GM19397 (cell line): Measurements from ENCODE around the gene CDHR1.
"Not testable (repeated sequence)": the region's sequence is repeated elsewhere in the genome, so short reads cannot be mapped to it uniquely, and the experiment has no call there.

Experiments used
- ATAC-seq: cut with Tn5 transposase; IDR thresholded peaks from one replicate; pipeline ENCODE4 v1.9.1; 2021; ENCODE audit warnings: mild to moderate bottlenecking, moderate library complexity; ENCODE audit not compliant: unreplicated experiment

Gene CDHR1

DNA sequence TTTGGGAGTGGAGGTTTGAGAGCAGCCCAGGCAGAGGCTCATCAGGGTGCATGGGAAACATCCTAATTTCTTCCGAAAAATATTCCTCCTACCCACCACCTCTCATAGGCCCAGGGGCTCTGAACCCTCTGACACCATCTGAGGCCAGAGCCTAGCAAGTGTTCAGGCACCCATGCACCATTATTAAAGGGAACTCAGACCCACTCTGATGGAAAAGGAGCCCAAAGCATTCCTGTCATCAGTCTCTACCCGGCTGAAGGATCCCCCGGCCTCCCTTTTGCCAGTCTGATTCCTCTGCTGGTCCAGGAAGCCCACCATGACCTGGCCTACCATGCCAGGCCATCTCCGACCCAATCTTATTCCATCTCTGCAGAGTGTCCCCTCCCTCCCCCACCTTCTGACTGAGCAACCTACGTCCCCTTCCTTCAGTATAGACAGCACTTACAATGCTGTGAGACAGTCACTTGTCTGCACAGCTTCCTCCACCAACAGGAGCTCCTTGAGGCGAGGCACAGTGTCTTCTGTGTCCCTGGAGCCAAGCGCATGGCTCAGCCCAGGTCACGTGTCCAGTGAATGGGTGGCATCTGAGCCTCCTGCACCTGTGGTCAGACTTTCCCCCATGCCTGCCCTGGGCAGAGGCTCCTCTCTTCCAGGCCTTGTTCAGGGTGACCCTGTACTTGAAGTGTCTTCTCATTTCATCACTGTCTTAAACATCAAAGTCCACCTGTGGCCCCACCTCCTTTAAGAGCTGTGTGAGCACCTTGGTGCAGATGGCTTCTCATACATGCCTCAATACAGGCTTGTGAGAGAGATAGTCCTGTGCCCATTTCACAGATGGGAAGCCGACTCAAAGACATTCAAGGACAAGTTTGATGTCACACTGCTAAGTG lies 21.6 kb upstream of the CDHR1 start:
- ATAC-seq = peak; percentile 50

DNA sequence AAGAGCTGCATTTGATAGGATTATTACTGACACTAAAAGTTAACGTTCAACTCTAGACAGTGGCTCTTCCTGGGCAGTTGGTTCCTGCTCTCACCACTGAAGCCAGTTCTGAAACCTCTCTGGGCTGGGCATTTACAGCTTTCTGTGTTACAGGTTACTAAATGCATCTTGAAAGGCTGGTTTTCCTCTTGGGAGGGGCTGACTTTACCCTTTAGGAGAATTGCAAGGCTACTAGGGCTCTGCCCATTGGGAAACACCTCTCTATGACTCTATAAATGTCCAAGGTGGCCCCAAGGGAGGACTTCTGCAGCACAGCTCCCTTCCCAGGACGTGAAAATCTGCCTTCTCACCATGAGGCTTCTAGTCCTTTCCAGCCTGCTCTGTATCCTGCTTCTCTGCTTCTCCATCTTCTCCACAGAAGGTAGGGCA lies 20.8 kb upstream of the CDHR1 start, which contains the start of gene GPR15LG:
Gene GPR15LG (plus strand): TSS at position 301 of the 429 bp plus-strand sequence. CDS start 51 bp downstream, at position 352.
- no peak for ATAC-seq

DNA sequence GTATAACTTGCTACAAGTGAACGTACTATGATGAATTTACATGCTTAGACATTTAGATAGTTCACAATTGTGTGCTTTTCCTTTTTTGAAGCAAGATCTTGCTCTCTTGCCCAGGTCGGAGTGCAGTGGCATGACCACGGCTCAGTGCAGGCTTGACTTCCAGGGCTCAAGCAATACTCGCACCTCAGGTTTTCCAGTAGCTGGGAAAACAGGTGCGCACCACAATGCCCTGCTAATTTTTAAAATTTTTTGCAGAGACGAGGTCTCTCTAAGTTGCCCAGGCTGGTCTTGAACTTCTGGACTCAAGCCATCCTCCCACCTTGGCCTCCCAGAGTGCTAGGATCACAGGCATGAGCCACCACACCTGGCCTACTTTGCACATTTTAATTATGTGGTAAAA lies 18.9 kb upstream of the CDHR1 start:
- ATAC-seq = no peak

DNA sequence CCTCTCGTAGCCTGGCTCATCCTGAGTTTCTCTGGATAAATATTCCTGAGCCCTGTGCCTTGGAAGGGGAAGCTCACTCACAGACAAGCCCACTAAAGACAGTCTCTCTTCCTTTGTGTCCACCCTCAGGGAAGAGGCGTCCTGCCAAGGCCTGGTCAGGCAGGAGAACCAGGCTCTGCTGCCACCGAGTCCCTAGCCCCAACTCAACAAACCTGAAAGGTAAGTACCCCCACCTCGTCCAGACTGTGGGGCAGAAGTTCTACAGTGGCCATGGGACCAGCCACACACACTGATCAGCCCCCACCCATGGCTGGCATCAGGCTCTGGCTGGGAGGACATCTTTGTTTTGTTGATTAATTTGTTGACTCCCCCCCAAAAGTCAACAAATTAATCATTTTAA lies 18.0 kb upstream of the CDHR1 start:
- no peak for ATAC-seq

DNA sequence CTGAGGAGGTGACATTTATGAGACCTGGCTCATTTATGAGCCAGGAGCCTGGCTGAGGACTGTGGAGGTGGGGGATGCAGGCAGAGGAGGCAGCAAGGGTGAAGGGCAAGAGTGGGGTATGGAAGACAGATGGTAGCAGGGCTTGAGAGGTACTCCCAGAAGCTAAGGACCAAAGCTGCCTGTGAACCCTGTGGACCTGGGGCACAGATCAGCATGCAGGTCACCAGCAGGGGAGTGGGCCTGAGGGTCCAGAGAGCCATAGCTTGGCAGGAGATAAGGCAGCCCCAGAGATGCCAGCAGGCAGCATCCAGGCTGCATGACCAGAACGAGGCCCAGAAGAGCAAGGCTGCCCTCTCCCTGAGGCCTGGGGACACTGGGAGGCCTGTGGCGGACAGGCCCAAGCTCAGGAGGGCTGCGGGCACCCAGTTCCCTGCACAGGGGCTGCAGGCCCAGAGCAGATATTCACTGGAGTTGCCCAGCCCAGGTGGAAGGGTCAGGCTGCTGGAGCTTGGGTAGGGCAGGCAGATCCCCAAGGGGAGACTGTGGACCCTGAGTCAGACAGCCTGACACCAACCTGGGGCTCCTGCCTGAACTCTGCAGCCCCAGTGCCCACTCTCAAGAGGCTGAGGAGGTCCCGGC lies 17.4 kb upstream of the CDHR1 start:
- no peak for ATAC-seq

DNA sequence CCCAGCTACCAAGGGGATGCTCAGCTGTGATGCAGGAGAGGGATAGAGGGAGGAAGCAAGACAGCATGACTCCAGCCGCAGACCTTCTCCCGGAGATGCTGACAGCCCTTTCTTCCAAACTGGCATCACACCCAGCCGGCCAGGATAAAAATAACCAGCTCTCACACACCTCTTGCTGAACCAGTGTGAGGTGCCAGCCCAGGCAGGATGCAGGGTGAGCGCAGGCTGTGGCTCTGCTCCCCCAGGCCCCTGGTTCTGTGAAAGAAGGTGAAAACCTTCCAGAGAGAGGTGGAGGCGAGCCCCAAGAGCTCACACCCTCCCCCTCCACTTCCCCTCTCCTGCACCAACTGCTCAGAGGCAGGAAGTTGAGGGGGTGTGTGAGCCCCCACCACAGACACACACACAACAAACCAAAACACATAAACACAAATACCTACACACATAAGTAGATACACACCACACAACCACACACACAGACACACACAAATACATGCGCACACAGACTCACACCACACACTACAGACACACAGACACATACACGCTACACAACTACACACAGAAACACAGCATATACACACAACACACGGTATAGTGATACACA lies 16.7 kb upstream of the CDHR1 start:
- ATAC-seq = peak; percentile 35

DNA sequence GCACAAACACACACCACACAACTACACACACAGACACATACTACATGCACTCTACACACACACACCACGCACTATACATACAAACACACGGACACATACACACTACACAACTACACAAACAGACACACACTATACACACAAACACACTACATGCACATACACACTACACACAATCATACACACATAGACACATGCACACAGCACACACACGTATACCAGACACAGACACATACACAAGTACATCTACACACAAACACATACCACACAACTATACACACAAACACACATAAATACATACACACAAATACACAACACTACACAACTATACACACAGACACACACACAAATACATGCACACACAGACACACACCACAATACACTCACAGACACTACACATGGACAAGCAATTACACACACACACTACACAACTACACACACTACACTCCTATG lies 16.2 kb upstream of the CDHR1 start:
- ATAC-seq = no peak

DNA sequence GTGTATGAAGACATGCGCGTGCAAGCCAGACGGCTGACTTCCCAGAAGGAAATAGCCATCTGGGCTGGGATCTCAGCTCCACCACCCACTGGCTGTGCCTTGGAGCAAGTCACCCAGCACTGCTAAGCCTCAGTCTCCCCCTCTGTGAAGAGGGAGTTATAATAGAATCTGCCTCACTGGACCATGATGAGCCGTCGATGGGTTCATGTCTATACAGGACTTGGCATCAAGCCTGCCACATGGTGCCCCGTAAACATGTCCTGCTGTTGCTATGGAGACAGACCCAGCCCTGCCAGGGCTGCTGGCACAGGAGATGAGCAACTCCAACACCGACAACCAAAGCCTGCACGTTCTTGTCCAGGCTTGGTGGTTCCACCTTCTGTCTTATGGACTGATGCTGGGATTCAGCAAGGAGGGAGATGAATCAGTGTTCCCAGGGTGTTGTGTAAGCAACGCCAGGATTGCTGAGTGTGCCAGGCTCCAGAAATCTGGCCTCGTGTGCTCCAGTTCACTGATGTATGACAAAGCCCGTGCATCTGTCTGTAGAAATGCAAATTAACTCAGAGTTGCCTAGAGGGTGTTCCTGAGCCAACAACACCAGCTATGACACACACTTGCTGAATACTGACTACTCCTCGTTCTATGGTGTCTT lies 15.2 kb upstream of the CDHR1 start:
- peak; percentile 87 for ATAC-seq

DNA sequence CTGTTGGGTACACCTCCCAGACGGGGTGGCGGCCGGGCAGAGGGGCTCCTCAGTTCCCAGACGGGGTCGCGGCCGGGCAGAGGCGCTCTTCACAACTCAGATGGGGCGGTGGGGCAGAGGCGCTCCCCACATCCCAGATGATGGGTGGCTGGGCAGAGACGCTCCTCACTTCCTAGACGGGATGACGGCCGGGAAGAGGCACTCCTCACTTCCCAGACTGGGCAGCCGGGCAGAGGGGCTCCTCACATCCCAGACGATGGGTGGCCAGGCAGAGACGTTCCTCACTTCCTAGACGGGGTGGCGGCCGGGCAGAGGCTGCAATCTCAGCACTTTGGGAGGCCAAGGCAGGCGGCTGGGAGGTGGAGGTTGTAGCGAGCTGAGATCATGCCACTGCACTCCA lies 14.0 kb upstream of the CDHR1 start:
- ATAC-seq = not testable (repeated sequence)

DNA sequence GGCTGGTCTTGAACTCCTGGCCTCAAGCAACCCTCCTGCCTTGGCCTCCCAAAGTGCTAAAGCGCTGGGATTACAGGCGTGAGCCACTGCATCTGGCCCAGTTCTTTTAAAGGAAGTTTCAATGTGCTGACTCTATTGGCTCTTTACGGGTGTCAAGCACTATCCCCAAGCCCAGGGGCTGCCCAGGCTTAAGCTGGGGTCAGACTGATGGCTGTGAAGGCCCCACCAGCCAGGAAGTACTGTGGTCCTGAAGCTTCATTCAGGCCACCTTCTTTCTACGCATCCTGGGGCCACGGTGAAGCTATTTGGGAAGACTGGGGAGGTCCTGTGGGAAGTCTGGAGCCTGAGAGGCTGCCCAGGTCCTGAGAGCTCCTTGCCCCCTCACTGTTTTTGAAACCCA lies 12.7 kb upstream of the CDHR1 start:
- no peak for ATAC-seq

DNA sequence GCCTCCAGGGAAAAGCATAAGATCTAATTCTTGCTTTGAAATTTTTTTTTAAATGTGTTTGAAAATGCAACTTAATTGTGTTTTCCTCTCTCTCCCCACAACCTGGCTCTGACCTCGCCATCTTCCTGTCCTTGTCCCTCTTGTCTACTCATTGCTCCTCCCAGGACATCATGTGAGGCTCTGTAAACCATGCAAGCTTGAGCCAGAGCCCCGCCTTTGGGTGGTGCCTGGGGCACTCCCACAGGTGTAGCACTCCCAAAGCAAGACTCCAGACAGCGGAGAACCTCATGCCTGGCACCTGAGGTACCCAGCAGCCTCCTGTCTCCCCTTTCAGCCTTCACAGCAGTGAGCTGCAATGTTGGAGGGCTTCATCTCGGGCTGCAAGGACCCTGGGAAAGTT lies 9.8 kb upstream of the CDHR1 start:
- no peak for ATAC-seq

DNA sequence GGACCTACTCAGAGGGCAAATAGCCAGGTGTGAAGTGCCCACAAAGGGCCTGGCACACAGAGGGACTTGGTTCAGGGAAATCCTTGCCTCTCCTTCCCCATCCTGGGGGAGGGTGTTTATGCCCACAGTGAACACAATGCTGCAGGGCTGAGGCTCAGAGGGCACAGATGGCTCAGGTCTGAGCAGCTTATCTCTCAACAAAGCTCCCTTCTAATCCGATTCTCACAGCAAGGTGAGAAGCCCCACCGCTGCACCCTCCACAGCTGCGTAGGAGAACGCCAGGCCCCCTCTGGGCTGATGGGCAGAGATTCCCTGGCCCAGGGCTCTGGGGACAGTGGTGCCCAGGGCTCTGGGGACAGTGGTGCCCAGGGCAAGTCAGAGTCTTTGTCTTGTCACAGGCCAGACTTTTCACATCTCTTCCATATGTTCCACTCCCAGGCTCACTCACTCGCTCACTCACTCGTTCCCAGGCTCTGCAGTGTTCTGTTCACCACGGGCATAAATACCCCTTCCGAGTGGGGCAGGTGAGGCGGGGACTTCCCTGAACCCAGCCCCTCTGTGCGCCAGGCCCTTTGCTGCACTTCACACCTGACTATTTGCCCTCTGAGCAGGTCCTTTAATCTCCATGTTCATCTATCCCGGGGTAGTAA lies 8.7 kb upstream of the CDHR1 start:
- no peak for ATAC-seq

DNA sequence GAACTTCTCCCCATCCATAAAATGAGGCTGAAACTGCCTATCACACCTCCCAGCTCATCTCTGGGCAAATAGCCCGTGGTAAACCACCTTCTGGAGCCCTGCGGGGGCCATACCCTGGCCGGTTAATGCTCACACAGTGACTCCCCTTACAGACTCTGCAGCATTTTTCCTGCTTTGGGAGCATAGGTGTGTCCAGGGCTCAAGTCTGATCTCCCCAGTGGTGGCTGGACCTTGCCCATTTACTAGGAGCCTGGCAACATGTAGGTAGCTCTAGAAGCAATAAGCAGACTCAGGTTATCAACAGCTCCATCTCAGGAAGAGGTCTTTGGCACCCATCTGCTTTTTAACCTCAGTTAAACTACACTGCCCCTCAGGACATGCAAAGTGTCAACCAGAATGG lies 5.5 kb upstream of the CDHR1 start:
- no peak for ATAC-seq

DNA sequence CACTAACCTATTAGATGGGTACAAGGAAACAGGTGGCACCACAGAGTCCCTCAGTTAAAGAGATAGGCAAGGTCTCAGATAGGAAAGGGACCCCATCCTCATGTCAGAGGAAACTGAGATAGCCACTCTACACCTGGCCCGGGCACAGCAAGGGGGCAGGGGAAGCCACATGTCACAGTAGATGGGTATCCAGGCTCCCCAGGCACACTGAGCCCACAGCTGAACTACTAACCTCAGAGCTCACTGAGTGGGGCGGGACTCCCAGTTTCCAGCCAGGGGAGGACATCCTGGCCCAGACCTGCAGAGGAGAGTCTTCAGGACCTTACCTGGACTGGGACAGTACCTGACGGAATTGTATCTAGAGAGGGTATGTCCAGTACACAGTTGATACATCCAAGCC lies 3.7 kb upstream of the CDHR1 start:
- ATAC-seq = no peak

DNA sequence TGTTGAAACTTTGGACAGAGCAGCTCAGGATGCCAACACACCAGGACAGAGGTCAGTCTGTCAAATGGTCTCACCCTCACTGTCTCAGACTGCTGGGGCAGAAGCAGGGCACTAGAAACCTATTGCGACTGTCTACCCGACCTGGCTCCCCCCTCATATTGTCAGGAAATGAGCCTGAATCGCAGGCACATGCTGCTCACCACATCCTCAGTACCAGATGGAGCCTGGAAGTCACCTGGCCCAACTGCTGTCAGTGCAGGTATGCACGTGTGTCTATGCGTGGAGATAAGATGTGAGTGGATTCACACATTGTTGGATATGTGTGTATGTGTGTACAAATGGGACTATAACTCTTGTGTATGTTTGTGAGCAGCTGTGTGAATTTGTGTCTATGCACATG lies 3.2 kb upstream of the CDHR1 start:
- ATAC-seq = no peak

DNA sequence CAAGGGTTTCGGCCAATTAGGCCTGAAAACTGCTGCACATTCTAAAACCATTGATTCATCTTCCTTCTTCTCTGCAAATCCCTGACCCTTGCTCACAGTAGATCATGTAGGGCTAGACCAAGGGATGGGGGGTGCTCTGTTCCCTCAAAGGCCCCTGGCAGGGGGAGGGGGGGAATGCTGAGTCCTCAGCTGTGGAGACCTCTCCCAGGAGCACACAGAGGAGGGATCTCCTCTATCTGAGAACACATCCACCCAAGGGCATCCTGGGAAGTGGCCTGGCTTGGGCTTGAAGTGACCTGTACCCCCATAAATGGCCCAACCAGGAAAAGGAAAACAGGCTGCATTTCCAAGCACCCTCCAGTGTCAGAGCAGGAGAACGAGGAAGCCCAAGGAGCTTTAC lies 1.0 kb upstream of the CDHR1 start:
- no peak for ATAC-seq

DNA sequence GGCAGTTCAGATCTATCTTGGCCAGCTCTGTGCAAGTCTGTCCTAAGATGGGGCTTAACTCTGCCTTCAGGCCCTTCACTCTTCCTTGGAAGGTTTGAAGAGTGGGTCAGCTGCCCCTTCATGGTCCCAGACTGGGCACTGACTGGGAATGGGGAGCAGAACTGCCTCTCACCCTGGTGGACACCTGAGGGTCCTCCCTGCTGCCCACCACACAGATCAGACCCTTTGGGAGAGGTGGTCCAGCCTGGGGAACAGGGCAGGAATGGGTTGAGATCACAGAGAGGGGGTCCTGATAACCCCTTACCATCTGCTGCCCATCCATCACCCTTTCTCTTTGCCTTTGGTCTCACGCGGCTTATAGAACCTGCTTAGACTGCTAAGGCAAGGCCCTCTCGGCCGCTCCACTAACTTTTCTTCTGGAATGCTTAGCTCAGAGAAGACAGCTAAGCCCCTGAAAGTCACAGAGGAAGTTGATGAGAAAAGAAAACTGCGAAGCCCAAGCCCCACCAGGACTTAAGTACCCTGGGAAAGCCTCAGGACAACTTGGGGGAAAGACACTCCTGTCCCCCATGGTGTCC lies 402 bp upstream of the CDHR1 start:
- no peak for ATAC-seq

DNA sequence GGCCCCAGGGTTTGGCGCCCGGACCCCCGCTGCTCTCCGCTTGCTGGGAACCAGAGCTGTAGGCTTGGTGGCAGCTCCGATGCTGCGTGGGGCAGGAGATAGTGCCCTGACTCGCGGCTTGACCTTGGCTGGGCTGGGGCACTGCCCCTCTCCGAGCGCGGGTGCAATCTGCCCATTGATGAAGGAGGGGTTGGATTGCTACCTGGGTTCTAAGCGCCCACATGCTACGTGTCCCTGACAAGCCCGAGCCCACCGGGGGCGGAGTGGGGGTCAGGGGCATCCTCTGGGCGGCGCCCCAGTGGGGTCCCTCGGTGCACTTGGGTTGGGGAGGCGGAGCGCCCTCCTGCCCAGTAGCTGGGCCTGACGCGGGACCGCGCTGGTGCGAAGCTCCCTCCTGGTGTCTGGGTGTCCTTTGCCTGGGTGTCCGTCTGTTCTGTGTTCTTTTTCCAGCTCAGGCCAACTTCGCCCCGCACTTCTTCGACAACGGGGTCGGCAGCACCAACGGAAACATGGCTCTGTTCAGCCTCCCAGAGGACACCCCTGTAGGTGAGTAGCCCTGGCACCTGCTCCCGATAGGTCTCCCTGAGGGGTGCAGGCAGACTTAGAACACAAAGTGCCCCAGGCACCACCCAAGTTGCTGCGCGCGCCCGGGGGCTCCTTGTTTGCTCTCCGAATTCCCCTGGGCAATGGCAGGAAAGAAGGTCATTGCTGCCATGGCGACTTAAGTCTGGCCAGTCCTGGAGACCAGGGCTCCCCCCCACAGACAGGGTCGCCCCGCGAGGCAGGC lies 900 bp downstream of the CDHR1 start:
- ATAC-seq = no peak

DNA sequence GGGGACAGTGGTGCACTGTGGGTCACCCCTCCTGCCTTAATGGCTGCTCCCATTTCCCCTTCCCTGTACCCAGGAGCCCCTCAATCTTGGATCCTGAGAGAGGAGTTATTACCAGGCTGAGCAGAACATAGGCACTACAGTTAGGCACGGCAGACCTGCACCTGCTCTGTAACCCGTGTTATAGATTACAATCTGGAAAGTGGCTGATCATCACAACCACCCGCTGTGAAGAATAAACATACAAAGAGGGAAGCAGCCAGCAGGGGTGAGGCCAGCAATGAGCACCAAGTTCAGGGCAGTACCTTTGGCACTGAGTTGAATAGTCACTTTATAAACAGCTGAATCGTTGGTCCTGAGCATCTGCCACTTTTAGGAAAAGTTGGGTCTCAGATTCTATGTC lies 1.7 kb downstream of the CDHR1 start:
- ATAC-seq = no peak

DNA sequence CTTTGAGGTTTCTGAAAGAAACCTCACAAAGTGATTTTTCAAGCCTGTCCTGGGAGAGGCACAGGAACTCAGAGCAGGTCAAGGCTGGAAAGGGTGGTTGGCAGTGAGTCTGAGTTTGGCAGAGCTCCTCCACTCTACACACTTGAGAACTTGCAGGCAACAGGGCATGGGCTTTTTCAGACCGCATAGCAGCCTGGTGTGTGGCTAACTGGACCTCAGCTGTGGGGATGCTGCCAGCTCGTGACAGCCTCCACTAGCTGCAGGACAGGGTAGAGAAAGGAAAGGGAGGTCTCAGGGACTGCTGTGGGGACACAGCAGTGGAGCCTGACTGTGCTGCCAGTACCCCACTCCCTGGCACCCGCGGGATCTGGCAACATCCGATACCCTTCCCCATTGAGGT lies 2.6 kb downstream of the CDHR1 start:
- no peak for ATAC-seq
